Subcutaneous adipose tissue (tissue), 4 donors: ENCODE data around the gene ENTREP1. TPM values are rescaled to one million over a fixed set of nuclear protein-coding genes. Genes with fewer than 3 reads are reported as not detected.

Experiments used
- CTCF ChIP-seq: fragments of 450-650 bp; IDR thresholded peaks from one replicate; pipeline ENCODE4 v1.5.1; 2016; ENCODE audit warnings: low read depth, mild to moderate bottlenecking, control low read depth, antibody characterized with exemption, moderate library complexity
- total RNA-seq, 4 donors: library from RNA; depleted of rRNA; stranded (reverse); fragments of >200 nt; gene quantifications; one replicate each; pipeline ENCODE4 v1.1.0, GENCODE V29; 2016

Gene ENTREP1
- total RNA-seq, 4 donors from 2014 or later, result 3.3 to 12.6 (median 6.0) TPM

DNA sequence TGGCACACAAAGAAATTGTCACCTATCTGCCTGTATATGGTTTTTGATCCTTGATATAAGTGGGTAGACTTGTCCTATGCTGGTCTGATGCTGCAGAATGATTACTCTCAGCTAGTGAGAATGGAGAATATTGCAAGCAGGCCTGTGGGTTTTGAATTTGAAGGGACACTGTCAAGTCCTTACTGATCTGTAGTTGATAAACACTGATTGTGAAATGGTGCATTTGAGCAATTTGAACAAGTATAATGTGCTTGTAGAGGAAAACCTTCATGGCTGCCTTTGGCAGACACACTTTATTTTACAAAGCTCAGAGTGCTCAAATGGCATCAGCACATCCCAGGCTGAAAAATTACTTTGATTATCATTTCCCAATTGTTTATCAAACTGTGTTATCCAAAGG is 9.3 kb downstream of the ENTREP1 start:
- no peak for TF ChIP-seq CTCF

DNA sequence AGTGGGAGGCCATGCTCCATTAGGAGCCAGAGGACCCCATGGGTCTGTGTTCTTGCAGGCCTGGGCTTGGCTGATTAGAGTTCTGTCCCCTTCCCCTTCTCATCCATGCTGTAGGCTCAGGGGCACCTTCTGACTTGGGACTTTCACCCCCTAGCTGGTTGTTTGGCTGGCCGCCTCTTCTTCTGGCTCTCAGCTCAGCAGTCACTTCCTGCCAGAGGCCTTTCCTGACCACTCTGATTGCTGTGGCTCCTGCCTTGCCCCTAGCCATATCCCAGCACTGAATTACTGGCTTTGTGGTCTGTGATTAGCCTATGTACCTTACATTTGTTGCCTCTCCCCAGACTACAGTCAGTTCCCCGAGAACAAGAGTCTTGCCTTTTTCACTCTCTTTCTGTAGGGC is 14.6 kb downstream of the ENTREP1 start:
- no peak for TF ChIP-seq CTCF

DNA sequence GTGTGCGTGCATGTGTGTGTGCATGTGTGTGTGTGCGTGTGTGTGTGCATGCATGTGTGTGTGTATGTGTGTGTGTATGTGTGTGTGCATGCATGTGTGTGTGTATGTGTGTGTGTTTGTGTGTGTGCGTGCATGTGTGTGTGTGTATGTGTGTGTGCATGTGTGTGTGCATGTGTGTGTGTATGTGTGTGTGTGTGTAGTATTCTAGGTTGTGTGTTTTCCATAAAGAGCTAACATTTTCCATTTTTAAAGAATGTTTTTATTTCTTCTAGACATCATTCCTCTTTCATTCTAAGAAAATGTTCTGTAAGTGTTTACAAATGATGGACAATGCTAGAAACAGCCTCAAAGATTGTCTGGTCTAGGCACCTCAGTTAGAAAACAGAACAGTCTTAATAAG is 15.6 kb downstream of the ENTREP1 start:
- TF ChIP-seq CTCF, result no peak

- no peak for TF ChIP-seq CTCF
These were observed 17.8 kb downstream of the ENTREP1 start for GRCh38 chr9:69342769-69343168.

- TF ChIP-seq CTCF, result no peak
These were observed 19.4 kb downstream of the ENTREP1 start for GRCh38 chr9:69344459-69344858.

GRCh38 chr9:69346596-69347390 is 21.8 kb downstream of the ENTREP1 start:
- no peak for TF ChIP-seq CTCF

- no peak for TF ChIP-seq CTCF
These were observed 22.6 kb downstream of the ENTREP1 start for GRCh38 chr9:69347607-69348006.
